ENCODE data around the gene KIAA0513.

KIAA0513 gene

DNA sequence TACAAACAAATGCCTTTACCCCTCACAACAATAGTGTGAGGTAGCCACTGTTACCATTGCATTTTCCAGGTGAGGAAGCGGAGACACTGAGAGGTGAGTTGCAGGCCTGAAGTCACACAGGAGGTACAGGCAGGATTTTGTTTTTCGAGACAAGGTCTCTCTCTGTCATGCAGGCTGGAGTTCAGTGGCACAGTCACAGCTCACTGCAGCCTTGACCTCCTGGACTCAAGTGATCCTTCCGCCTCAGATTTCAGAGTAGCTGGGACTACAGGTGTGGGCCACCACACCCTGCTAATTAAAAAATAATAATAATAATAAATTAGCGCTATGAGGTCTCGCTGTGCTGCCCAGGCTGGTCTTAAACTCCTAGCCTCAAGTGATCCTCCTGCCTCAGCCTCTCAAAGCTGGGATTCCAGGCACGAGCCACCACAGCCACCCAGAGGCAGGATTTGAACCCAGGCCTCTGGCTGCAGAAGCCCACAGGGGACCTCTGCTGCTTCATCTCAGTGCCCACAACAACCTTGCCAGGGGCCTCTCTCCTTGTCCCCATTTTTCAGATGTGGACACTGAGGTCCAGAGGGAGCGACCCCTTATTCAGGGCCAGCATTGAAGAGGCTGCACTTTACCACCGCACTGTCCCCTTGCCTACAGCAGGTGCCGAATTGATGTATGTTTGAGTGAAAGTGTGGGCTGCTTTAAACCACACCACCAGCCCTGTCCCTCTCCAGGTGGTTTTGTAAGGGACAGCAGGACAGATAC lies 100.7 kb downstream of the KIAA0513 start:
- no peak for DNase-seq (ENCODE audit: extremely low read depth in 1 of 2, low read depth in 1 of 2)

DNA sequence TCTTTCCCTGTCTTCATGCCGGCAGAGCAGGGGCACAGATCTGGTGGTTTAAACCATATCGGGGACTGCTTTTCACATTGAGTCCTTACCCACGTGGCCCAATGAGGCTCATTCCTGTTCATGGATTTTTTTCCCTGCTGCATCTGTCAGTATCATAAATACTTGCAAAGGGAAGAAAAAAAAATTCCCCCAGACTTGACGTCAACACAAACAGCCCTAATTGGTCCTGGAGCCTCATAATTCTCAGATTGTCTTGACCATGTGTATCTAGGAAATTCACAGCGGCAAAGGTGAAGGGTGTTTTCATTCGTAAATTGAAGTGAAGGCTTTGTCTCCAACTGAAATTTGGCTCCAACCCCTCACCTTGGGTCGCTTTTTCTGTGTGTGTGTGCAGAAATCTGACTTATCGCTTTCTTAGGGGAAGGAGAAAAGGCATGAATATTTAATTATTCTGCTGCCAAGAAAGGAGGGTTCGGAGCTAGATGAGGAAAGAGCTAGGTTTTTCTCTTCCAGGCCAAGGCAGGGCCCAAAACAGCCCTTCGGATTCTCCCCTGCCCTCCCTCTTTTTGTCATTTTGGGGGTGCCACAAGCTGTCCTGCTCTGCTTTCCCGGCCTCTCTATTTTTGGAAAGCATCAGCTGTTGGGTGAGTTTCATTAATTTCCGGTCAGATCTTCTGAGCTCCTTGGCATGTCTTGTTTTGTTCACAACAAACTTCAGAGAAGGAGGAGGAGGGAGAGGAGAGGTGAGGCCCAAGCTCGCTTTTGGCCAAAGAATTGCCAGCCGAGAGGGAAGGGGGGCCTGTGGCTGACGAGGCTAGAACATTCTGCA lies 102.5 kb downstream of the KIAA0513 start:
- no peak for DNase-seq (ENCODE audit: extremely low read depth in 1 of 2, low read depth in 1 of 2)

DNA sequence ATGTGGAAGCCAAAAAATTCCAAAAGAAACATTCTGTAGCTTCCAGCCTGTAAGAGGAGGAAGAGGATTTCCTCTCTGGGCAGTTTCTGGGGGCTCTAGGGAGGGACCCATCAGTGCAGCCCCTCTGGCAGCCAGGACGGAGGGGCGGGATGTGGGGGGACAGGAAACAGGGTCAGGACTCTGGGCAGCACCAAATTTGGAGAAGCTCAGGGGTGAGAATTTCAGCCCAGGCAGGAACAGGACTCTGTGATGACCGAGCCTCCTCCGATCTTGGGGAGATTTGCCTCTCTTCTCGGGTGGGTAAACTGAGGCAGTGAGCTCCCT lies 103.1 kb downstream of the KIAA0513 start:
- no peak for DNase-seq (ENCODE audit: extremely low read depth in 1 of 2, low read depth in 1 of 2)

DNA sequence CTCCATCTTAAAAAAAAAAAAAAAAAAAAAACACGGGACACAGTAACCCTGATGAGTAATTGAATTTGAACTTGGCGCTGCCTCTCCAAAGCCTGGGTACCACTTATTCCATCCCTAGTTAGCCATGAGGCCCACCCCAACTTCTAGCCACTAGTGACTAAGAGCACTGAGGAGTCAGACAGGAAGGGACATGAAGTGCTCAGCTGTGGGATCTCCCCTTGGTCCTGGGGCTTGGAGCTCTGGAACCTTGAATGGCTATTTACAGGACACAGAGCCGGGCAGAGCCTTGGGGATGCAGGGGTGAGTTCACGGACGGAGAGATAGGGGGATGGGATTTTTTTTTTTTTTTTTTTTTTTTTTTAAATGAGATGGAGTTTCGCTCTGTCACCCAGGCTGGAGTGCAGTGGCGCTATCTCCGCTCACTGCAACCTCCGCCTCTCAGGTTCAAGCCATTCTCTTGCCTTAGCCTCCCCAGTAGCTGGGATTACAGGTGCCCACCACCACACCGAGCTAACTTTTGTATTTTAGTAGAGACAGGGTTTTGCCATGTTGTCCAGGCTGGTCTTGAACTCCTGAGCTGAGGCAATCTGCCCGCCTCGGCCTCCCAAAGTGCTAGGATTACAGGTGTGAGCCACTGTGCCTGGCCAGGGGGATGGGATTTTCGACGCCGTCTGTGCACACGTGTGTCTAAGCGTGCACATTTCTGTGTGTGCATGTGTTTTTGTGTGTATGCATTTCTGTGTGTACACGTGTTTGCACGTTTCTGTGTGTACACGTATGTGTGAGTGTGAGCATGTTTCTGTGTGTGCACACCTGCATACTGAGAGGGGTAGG lies 105.1 kb downstream of the KIAA0513 start:
- no peak for DNase-seq (ENCODE audit: extremely low read depth in 1 of 2, low read depth in 1 of 2)

DNA sequence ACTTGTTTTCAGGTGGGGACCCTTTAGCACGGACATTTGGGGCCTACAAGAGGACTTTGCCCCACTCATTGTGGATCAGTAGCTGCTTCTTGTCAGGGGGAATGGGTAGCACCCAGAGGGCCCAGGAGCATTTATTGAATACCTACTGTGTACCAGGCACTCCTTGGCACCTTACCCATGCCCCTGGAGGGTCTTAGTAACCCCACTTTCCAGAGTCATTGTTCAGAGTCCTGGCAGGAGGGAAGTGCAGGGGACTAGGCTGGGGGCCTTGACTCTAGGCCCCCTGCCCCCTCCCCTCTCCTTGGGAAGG lies 105.7 kb downstream of the KIAA0513 start:
- no peak for DNase-seq (ENCODE audit: extremely low read depth in 1 of 2, low read depth in 1 of 2)

DNA sequence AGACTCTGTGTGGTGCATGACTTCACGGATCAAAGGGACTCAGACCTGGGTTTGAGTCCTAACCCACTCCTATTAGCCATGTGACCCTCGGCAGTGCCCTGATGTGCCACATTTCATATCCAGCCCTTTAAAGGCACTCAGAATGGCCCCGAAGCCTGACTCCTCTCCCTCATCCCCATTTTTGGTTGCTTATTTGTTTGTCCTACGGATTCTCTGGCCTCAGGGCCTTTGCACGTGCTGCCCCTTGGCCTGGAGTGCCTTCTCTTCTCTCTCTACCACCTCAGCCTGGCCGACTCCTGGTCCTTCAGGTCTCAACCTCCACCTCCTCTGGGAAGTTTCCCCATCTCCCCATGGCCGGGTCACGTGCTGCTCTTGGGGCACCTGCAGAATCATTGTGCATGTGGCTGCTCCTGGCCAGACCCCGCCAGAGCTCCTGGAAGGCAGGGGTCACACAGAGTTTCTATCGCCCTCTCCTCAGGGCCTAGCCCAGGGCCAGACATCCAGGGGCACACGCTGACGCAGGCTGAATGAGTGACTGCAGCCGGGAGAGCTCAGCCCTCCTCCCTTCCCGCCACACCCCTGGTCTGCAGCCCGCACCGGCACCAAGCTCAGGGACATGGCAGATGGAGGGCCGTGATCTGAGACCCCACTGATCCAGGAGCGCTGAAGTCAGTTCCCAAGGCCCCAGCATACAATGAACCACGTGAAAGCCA lies 106.6 kb downstream of the KIAA0513 start:
- no peak for DNase-seq (ENCODE audit: extremely low read depth in 1 of 2, low read depth in 1 of 2)

DNA sequence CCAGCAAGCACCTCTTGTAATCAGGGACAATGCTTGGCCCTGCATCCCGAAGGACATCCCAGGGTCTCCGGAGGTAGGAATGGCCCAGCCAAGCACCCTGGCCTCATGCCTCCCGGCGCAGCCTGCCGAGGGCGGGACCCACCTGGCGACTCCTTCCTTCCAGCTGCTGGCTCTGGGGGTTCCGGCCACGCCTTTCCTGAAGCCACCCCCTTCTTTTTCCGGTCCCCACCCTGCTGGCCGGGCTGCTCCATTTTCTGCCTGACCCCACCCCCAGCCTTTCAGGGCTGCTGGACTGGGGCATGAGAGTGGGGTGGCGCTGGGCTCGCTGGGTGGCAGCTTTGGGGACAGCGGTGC lies 107.2 kb downstream of the KIAA0513 start:
- no peak for DNase-seq (ENCODE audit: extremely low read depth in 1 of 2, low read depth in 1 of 2)

DNA sequence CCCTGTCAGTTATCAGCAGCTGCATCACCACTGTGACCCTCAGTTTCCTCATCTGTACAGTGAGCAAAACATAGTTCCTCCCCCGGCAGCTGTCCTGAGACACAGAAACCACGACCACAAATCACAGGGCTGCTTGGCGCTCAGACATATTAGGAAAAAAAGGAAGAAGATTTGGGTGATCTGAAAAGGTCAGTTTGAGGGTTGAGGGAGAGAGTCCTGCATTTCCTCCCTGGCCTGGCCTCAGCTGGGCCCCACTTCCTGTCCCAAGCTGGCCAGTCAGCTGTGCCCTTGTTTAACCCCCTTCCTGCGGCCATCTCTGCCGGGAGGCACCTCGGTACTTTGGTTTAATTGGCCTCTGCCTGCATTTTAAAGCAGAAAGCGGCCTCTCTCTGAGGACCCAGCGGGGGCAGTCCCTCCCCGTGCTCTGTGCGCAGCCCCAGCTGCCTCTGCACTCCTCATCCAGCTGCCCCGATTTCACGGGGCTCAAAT lies 108.7 kb downstream of the KIAA0513 start:
- no peak for DNase-seq (ENCODE audit: extremely low read depth in 1 of 2, low read depth in 1 of 2)

DNA sequence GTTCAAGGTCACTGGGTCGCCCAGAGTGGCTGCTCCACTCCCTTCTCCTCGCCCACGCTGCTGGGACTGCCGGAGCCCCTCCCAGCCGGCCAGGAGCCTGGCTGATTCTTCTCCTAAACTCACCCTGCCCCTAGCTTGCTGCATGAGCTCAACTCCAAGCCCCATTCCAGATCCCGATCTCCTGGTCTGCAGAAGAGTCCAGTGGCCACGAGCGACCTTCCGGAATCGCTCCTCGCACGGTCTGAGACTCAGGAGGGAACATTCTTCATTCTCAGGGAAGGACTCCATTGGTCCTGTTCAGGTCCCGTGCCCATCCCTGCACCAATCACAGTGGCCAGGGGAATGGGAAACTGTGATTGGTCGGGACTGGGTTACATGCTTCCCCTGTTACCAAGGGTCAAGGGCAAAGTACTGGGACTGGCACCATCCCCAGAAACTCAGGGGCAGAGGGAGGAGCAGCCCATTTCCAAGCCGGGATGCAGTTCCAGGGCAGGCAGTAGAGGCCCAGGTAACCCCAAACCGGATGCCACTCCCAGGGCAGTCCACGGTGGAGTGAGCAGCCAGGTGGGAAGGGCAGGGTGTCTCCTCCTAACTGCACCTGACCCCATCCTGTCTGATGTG lies 109.2 kb downstream of the KIAA0513 start:
- no peak for DNase-seq (ENCODE audit: extremely low read depth in 1 of 2, low read depth in 1 of 2)

DNA sequence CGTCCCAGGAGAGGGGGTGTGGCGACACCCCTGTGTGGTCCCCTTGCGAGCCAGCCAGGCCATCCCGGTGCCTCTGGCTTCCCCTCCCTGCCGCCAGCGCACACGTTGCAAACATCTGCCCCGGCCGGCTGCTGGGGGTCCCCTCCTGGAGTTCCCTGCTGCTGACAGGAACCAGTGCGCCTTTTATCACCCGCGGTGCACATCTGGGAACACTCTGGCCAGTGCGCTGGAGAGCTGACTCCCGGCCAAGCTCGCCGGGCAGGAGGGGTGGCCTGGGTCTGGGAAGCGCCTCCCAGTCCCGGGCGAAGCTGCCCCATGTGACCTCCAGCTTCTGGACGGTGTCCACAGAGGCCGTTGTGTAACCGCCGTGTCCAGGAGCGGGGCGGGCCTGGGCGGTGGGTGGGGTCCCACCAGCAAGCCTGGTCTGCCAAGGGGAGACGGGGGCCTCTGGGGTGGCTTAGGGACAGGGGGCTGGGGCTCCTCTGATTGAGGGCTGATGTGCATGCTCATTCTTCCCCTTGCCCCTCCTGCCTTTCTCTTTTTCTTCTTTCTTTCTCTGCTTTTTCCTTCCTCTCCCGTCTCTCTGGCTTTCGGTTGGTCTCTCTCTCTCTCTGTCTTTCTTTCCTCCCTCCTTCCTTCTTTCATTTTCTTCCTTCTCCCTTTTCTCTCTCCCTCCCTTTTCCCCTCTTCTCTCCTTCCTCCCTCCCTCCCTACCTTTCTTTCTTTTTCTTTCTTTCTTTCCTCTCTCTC lies 109.9 kb downstream of the KIAA0513 start:
- no peak for DNase-seq (ENCODE audit: extremely low read depth in 1 of 2, low read depth in 1 of 2)

DNA sequence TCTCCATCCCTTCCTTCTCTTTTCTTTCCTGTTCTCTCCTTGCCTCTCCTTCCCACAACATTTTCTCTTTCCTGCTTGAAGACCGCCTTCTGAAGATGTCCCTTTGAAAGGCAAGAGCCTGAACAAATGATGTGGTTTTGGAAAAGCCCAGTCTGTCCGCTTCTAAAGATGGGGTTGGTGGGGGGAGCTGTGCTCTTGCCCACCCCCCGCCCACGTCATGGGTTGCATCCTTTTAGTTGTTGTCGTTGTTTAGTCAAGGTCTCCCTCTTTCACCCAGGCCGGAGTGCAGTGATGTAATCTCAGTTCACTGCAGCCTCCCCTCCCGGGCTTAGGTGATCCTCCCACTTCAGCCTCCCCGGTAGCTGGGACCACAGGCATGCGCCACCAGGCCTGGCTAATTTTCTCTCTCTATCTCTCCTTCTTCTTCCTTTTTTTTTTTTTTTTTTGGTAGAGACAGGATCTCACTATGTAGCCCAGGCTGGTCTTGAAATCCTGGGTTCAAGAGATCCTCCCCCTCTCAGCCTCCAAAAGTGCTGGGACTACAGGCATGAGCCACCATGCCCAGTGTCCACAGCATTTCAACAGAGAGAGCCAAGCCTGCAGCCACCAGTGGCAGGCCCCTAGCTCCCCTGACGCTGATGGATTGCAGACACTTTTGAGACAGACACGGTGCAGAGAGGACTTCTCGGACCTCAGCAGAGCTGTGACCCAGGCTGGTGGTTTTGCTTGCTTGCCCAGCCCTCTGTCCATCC lies 110.7 kb downstream of the KIAA0513 start:
- DNase-seq (ENCODE audit: extremely low read depth in 1 of 2, low read depth in 1 of 2): no peak

DNA sequence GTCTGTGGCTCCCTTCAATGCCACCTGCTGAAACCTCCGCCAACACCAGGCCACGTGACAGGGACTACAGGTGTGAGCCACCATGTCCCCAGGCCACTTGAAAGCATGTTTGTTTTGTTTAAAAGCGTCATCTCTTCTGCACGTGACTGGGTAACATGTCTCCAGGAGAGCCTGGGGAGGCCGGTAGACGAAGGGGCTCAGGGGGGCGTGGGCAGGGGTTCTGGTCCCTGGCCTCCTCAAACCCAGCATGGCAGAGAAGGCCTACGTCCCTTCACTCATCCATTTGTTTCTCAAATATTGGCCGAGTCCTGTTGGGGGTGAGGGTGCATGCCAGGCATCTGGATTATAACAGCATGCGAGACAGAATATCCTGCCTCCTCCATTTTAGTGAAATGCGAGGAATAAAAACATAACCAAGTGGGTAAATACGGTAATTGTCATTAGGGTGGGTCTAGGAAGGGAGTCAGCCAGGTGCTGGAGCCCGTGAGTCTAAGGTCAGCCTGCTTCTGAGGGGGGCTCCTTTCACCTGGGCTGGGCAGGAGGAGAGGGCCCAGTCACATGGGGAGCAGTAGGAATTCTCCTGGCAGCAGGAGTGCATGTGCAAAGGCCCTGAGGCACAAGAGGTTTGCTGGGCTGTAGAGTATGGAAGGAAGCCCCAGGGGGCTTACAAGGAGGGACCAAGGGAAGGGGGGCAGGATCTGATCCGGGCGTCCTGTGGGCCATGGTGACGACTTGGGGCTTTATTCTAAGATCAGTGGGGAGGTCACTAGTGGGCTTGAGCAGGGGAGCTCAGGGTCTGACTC lies 111.4 kb downstream of the KIAA0513 start:
- no peak for DNase-seq (ENCODE audit: extremely low read depth in 1 of 2, low read depth in 1 of 2)

DNA sequence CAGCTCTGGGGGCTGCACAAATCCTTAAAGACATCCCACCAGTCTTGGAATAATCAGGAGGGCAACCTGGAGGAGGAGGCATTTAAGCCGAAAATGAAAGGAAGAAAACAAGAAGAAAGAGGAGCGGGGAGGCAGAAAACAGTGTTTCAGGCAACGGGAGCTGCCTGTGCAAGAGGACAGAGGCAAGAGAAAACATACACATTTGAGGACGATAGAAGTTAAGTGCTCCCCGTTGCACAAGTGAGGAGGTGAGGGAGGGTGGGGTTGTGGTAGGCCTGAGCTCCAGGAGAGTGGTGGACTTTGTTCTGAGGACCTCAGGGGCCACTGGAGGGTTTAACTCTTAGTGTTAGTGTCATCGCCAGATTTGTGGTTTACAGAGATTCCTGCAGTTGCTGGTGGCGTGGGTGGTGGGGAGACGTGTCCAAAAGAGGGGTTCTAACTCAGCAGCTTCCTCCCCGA lies 112.3 kb downstream of the KIAA0513 start:
- DNase-seq (ENCODE audit: extremely low read depth in 1 of 2, low read depth in 1 of 2): no peak

DNA sequence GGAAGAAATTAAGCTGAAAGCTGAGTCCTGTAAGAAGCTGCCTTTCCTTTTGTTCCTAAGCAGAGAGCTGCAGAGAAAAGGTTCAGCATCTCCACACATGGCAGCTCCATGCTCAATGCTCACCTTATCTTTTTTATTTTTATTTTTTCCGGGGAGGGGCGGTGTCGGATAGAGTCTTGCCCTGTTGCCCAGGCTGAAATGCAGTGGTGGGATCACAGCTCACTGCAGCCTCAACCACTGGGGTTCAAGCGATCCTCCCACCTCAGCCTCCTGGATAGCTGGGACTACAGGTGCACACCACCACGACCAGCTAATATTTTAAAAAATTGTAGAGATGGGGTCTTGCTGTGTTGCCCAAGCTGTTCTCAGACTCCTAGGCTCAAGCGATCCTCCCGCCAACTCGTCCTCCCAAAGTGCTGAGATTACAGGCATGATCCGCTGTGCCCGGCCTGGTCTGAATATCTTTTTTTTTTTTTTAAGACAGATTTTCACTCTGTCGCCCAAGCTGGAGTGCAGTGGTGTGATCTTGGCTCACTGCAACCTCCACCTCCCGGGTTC lies 112.9 kb downstream of the KIAA0513 start:
- DNase-seq (ENCODE audit: extremely low read depth in 1 of 2, low read depth in 1 of 2): no peak

DNA sequence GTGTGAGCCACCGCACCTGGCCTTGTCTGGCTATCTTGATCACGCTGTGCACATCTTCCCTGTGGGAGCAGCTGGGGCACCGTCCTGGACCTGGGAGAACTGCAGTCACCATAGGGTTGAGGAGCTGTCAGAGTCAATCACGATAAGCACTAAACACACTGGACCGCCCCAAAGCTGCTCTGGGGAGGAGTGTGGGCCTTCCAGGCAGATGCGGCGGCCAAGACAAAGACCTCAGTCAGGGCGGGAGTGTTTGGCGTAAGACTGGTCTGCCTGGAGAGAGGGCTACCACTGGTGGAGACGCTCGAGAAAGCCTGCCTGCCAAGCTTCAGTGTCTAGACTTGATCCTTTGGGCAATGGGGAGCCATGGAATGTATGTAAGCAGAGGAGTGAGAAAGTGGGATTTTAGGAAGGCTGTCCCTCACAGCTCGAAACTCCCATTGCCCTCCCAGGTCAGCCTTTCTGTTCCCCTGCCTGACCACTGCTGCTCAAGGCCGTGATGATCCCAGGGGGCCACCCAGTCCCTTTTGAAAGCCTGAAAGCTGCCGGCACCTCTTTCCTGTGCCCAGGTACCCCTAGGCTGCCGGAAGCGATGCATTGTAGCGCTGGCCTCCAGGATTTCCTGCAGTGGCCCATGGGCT lies 114.0 kb downstream of the KIAA0513 start:
- no peak for DNase-seq (ENCODE audit: extremely low read depth in 1 of 2, low read depth in 1 of 2)

DNA sequence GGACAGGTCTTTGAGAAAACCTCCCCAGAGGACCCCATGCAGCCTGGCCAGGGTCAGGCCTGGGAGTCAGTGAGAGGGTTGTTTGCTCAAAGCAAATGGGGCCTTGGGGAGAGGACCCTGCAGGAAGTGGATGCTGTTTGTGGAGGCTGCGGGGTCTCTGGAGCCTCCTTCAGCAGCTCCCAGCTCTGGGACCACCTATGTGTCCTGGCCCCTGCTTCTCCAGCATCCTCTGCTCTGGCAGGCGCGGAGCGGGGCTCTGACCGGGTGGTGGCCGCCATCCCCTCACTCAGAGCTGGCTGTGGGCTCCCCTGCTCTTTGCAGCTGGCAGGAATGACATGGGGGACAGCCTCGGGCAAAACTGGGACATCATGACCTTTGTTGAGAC lies 114.5 kb downstream of the KIAA0513 start:
- DNase-seq (ENCODE audit: extremely low read depth in 1 of 2, low read depth in 1 of 2): no peak

DNA sequence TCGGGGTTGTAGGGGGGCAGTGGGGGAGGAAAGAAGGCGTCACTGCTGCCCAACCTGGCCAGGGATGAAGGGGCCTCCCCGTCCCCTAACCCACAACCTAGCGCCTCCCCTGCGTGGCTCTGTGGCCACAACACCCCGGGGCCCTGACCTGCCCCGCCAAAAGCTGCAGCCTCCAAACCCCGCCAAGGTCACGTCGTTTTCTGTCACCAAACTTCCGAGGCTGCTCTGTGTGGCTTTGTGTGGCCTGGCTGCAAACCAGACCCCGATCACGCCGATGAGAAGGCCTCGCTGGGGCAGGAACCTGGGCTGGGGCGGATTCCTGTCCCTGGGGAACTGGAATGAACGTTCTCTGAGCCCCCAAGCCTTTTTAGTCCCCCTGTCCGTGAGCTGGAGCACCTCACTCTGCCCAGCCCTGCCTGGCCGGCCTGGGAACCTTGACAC lies 115.2 kb downstream of the KIAA0513 start:
- DNase-seq (ENCODE audit: extremely low read depth in 1 of 2, low read depth in 1 of 2): no peak
